Kidney (tissue), 22 donors: ENCODE results near the gene RPP14. TPM values are rescaled to one million over a fixed set of nuclear protein-coding genes. Genes with fewer than 3 reads are reported as not detected.

Source experiments
- DNase-seq, 5 donors: peaks; one replicate each; pipeline ENCODE4 v3.0.0-alpha.2; 2013 to 2020
- FAIRE-seq: peaks from 2 replicates; lab custom pipeline; 2012; peaks lifted over from hg19 to GRCh38; lab: Jason Lieb, UNC
- H3K27ac ChIP-seq, 2 donors: one replicate each; pipeline ENCODE4 v1.7.0; 2013; ENCODE audit warnings: low read depth in 2 of 2, low read length in 2 of 2, inconsistent platforms in 1 of 2
- H3K27me3 ChIP-seq: one replicate; pipeline ENCODE4 v1.7.1; 2013; ENCODE audit warnings: low read length, inconsistent platforms; ENCODE audit not compliant: control insufficient read depth, insufficient read depth
- H3K36me3 ChIP-seq, 3 donors: one replicate each; pipeline versions ENCODE4 v1.7.0 to v1.7.1; 2013; ENCODE audit warnings: low read length in 3 of 3, control low read depth in 1 of 3, inconsistent platforms in 1 of 3; ENCODE audit not compliant: insufficient read depth in 3 of 3, control insufficient read depth in 2 of 3
- H3K4me1 ChIP-seq, 3 donors: one replicate each; pipeline versions ENCODE4 v1.7.0 to v1.7.1; 2013; ENCODE audit warnings: low read length in 3 of 3, inconsistent platforms in 1 of 3, low read depth in 1 of 3; ENCODE audit not compliant: control insufficient read depth in 2 of 3, insufficient read depth in 2 of 3
- H3K4me3 ChIP-seq, 3 donors: one replicate each; pipeline versions ENCODE4 v1.7.0 to v1.8.1; 2013; ENCODE audit warnings: low read length in 3 of 3, control low read depth in 1 of 3, inconsistent platforms in 1 of 3
- H3K9ac ChIP-seq, 3 donors: one replicate each; pipeline versions ENCODE4 v1.7.0 to v1.7.1; 2013; ENCODE audit warnings: low read length in 3 of 3, control low read depth in 1 of 3, inconsistent platforms in 1 of 3
- H3K9me3 ChIP-seq, 3 donors: one replicate each; pipeline versions ENCODE4 v1.7.0 to v1.7.1; 2013; ENCODE audit warnings: low read length in 3 of 3, control low read depth in 1 of 3, inconsistent platforms in 1 of 3; ENCODE audit not compliant: control insufficient read depth in 2 of 3, insufficient read depth in 1 of 3
- intact Hi-C: fragments of 100-400 bp; cut with DNase I; formaldehyde crosslinking; loops from one replicate; pipeline ENCODE4 v1.11.1; 2022
- long read RNA-seq, 10 donors: library from polyadenylated mRNA in 1 of 10; unstranded in 1 of 10; transcript quantifications; one replicate each; pipeline ENCODE4 v2.0.0 and lab custom pipeline, GENCODE V29; 2021 to 2026
- polyA plus RNA-seq: library from polyadenylated mRNA; stranded (reverse); fragments of 350-450 nt; fragmentation: Illumina TruSeq; extraction: RNeasy Lipid Tissue Mini Kit (QIAGEN cat#74804); gene quantifications from one replicate; pipeline ENCODE4 v1.2.3, GENCODE V29; 2014; ENCODE audit warnings: low read depth, low replicate concordance; ENCODE audit not compliant: insufficient read depth
- total RNA-seq: library from RNA; stranded (reverse); fragmentation: NEBNext Ultra II Directional; extraction: Animal tissue kit (Norgen Biotek cat#: 25700); gene quantifications from one replicate; pipeline ENCODE4 v1.2.1, GENCODE V29; 2021
- TF ChIP-seq, protein P1 (sequence below): IDR thresholded peaks from 3 replicates; pipeline ENCODE4 v1.5.1; 2012; ENCODE audit warnings: mild to moderate bottlenecking, moderate library complexity, borderline replicate concordance; ENCODE audit not compliant: insufficient read depth; ENCODE audit errors: extremely low read depth
- donor health status: control.
- donor health status: control.
- donor health status: control.
- donor health status: control.
- donor health status: control.
- donor health status: DM: yes; HTN: yes; CAD: no.
- donor health status: Normal renal cell carcinoma (clear cell type).

Gene RPP14
- total RNA-seq: 14.9 TPM
- 12.0 TPM for polyA plus RNA-seq
- long read RNA-seq, donor 1, full-length matches to known transcripts: 6 of 6 reads
- long read RNA-seq, donor 1, partial matches to known transcripts: 0 of 6 reads
- long read RNA-seq, donor 1, other reads (novel, unspliced or antisense): 0 of 6 reads
- long read RNA-seq, donor 2, full-length matches to known transcripts: 5 of 10 reads
- long read RNA-seq, donor 2, partial matches to known transcripts: 5 of 10 reads
- long read RNA-seq, donor 2, other reads (novel, unspliced or antisense): 0 of 10 reads
- long read RNA-seq, donor 3, full-length matches to known transcripts: 10 of 10 reads
- long read RNA-seq, donor 3, partial matches to known transcripts: 0 of 10 reads
- long read RNA-seq, donor 3, other reads (novel, unspliced or antisense): 0 of 10 reads
- long read RNA-seq, donor 4, partial matches to known transcripts: 0 of 2 reads
- long read RNA-seq, donor 4, other reads (novel, unspliced or antisense): 0 of 2 reads
- long read RNA-seq, donor 5: 0 reads
- long read RNA-seq, donor 6, full-length matches to known transcripts: 2 of 2 reads
- long read RNA-seq, donor 6, partial matches to known transcripts: 0 of 2 reads
- long read RNA-seq, donor 6, other reads (novel, unspliced or antisense): 0 of 2 reads
- long read RNA-seq, donor 7, full-length matches to known transcripts: 13 of 18 reads
- long read RNA-seq, donor 7, partial matches to known transcripts: 0 of 18 reads
- long read RNA-seq, donor 7, other reads (novel, unspliced or antisense): 5 of 18 reads
- long read RNA-seq, donor 8, full-length matches to known transcripts: 3 of 3 reads
- long read RNA-seq, donor 8, partial matches to known transcripts: 0 of 3 reads
- long read RNA-seq, donor 8, other reads (novel, unspliced or antisense): 0 of 3 reads
- long read RNA-seq, donor 9: 0 reads
- long read RNA-seq, donor 10, full-length matches to known transcripts: 8 of 8 reads
- long read RNA-seq, donor 10, partial matches to known transcripts: 0 of 8 reads
- long read RNA-seq, donor 10, other reads (novel, unspliced or antisense): 0 of 8 reads

DNA sequence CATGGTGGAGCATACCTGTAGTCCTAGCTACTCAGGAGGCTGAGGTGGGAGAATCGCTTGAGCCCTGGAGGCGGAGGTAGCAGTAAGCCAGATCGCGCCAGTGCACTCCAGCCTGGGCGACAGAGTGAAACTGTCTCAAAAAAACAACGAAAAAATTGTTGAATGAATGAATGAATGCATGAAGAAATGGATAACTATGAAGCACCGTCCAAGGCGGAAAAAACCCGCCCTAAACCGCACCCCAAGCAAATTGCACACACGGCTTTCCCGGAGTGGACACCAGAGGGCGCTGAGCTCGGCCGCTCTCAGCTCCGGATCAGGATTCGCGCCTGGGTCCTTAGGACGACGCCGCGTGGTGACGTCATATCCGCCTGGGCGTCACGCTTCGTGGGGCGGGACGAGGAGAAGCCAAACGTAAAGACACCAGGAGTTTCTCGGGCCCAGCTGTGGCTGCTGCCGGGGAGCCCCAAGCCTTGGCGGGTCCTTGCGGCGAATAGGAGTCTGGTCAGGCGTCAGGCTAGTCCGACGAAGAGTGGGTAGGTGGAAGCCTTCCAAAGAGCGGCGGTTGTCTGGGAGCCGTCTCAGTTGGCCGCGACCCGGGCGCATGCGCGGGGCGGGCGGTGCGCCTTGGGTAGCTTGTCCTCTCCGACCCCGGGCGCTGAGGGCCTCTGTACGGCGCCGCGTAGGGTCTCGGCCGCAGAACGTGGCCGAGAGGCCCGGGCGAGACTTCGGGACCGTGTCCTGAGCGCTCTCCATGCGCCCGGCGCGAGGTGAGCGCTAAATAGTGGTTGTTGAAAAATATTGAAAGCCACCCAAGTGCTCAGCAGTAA is at the start of gene RPP14, which contains the start of gene HTD2:
TSS of gene RPP14 (plus strand) at position 364 of the 830 bp plus-strand sequence. CDS start 4,085 bp downstream, outside the sequence.
TSS of gene HTD2 (plus strand) at position 639 of the 830 bp plus-strand sequence. CDS start 11,094 bp downstream, outside the sequence.
- intact Hi-C loops: no loop called here
- FAIRE-seq (peak; percentile 65), DNase-seq (peak; percentile 98 to 99 (median 99))
- peak within 1 kb of the TSS; percentile 31 to 94 (median 93) for H3K9ac ChIP-seq
- no peaks in the 10 kb centered on the region for H3K27me3 ChIP-seq
- H3K27ac ChIP-seq: peak within 1 kb of the TSS; percentile 92 to 99
- H3K36me3 ChIP-seq: peaks cover 3 to 4% (median 3%) of the 10 kb centered on the region in 3 donors
- no peaks in the 10 kb centered on the region for H3K9me3 ChIP-seq
- peak within 1 kb of the TSS; percentile 85 to 93 (median 92) for H3K4me3 ChIP-seq
- TF ChIP-seq, protein P1, sequence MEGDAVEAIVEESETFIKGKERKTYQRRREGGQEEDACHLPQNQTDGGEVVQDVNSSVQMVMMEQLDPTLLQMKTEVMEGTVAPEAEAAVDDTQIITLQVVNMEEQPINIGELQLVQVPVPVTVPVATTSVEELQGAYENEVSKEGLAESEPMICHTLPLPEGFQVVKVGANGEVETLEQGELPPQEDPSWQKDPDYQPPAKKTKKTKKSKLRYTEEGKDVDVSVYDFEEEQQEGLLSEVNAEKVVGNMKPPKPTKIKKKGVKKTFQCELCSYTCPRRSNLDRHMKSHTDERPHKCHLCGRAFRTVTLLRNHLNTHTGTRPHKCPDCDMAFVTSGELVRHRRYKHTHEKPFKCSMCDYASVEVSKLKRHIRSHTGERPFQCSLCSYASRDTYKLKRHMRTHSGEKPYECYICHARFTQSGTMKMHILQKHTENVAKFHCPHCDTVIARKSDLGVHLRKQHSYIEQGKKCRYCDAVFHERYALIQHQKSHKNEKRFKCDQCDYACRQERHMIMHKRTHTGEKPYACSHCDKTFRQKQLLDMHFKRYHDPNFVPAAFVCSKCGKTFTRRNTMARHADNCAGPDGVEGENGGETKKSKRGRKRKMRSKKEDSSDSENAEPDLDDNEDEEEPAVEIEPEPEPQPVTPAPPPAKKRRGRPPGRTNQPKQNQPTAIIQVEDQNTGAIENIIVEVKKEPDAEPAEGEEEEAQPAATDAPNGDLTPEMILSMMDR: peak; percentile 98
- H3K4me1 ChIP-seq: peaks cover 10 to 21% (median 17%) of the 10 kb centered on the region in 3 donors

DNA sequence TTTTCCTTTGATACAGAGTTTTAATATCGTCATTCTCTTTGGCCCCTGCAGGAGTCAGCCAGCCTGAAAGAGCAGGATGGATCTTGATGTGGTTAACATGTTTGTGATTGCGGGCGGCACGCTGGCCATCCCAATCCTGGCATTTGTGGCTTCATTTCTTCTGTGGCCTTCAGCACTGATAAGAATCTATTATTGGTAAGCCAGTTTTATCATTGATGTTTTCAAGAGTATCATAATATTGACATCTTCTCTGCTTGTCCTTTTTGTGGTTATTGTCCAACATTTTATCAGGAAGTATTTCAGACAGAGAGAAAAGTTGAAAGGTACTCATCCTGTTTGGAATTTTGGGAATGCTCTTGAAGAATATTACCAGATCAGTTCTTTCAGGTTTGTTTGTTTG is 49.5 kb upstream of the RPP14 start:
- DNase-seq (no peak), FAIRE-seq (no peak)
- no peaks in the 10 kb centered on the region for H3K4me1 ChIP-seq
- no peak overlapping the region for H3K9ac ChIP-seq
- TF ChIP-seq, protein P1: no peak
- H3K9me3 ChIP-seq: no peaks in the 10 kb centered on the region
- H3K4me3 ChIP-seq: no peak overlapping the region
- peaks cover 0 to 16% (median 5%) of the 10 kb centered on the region in 3 donors for H3K36me3 ChIP-seq
- intact Hi-C loops: no loop called here
- H3K27me3 ChIP-seq: no peaks in the 10 kb centered on the region
- H3K27ac ChIP-seq: no peak overlapping the region

DNA sequence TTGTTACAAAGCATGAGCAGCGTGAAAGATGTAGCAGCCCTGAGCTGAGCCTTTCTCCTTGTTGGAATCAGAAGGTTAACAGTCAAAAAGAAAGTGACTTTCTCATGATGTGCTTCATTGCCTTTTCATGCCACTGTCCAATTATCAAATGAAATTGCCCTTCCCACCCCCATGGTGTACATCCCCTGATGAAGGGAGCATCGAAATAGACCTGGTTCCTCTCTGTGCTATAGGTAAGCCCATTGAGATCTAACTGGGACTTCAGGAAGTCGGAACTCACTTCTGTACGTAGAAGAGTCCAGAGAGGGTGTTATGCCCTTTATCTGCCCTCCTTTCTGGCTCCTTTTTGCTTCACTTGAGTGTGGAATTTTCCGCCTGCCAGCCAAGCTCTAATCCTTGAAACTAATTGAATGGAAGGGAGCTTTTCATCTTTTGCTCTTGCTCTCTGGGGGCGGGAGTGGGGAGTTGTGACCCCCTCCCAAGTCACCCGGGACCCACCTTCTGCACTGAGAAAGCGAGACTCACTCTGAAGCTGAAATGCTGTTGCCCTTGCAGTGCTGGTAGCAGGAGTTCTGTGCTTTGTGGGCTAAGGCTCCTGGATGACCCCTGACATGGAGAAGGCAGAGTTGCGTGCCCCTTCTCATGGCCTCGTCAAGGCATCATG is 47.5 kb upstream of the RPP14 start:
- intact Hi-C loops: no loop called here
- Histone ChIP-seq H3K9ac (no peak overlapping the region), H3K36me3 (peaks cover 0 to 16% (median 5%) of the 10 kb centered on the region in 3 donors), H3K4me3 (no peak overlapping the region), H3K4me1 (no peaks in the 10 kb centered on the region), H3K27me3 (no peaks in the 10 kb centered on the region), H3K27ac (no peak overlapping the region), H3K9me3 (no peaks in the 10 kb centered on the region)
- no peak for DNase-seq
- TF ChIP-seq, protein P1: no peak
- no peak for FAIRE-seq
